GM12873 (cell line): ENCODE measurements around the gene TPGS2.

Experiments
- TF ChIP-seq, protein P1 (sequence below): IDR thresholded peaks from 2 replicates; pipeline ENCODE4 v1.5.1; 2012; ENCODE audit warnings: low read depth, mild to moderate bottlenecking, moderate library complexity, low read length, control low read depth; ENCODE audit not compliant: insufficient read depth; ENCODE audit errors: missing control alignments

TPGS2 gene

DNA sequence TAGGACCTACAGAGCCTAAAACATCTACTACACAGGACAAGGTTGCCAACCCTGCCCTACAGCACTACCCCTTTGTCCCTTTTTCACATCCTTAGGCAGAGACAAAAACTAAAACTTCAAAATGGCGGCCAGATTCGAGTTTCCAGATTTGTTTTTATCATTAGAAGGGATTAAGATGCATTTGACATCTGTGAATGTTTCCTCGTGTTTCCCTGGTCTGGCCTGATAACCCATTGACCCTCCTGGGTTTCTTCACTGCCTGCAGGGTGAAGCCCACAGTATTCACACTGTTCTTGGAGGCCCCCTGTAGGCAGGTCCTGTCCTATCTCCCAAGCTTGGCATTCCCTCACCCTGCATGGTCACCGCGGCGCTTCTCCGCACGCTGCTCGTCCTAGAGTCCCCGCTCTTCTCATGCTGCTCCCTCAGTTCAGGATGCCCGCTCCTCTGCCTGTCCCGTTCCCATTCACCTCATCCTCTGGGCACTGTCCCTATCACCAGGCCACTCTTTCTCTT is 67.6 kb downstream of the TPGS2 start:
- TF ChIP-seq, protein P1, sequence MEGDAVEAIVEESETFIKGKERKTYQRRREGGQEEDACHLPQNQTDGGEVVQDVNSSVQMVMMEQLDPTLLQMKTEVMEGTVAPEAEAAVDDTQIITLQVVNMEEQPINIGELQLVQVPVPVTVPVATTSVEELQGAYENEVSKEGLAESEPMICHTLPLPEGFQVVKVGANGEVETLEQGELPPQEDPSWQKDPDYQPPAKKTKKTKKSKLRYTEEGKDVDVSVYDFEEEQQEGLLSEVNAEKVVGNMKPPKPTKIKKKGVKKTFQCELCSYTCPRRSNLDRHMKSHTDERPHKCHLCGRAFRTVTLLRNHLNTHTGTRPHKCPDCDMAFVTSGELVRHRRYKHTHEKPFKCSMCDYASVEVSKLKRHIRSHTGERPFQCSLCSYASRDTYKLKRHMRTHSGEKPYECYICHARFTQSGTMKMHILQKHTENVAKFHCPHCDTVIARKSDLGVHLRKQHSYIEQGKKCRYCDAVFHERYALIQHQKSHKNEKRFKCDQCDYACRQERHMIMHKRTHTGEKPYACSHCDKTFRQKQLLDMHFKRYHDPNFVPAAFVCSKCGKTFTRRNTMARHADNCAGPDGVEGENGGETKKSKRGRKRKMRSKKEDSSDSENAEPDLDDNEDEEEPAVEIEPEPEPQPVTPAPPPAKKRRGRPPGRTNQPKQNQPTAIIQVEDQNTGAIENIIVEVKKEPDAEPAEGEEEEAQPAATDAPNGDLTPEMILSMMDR: no peak

DNA sequence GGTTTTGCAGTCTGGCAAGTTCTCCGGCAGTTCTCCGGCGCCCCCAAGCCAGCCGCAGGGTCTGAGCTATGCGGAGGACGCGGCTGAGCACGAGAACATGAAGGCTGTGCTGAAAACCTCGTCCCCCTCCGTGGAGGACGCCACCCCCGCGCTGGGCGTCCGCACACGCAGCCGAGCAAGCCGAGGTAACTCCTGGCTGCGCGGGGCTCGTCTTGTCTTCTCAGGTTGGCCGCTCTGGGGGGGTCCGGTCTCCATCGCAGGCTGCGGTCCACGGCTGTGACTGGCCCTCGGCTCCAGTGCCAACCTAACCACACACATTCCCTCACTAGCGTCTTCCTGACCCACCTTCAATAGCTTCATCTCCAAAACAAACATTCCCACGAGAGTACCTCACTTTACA is 68.2 kb downstream of the TPGS2 start:
- TF ChIP-seq, protein P1: no peak

DNA sequence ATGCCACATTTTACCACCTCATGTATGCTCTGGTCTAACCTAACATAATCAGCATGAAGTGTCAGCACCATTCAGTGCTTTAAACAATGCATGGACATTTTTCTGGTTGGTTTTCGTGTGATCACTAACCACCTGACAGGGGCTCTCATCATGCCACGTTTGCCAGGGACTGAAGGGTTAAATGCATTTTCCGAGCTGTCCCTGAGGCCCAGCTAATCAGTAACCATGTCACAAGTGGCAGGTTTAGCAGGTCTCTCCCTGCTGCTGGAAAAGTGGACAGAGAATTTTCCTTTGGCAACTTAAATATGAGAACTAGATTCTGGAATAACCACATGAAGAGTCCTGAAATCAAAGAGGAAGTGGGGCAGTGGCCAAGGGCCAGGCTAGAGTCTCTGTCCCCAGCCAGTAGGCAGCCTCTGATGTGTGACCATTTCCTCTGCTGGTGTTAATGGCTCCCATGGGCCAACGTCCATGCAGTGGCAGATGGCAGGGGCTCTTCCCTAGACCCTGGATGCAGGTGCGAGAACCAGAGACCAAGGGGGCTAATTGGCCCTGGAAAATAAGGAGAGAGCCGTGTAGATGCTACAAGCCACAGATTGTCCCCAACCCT is 69.5 kb downstream of the TPGS2 start:
- TF ChIP-seq, protein P1: no peak

DNA sequence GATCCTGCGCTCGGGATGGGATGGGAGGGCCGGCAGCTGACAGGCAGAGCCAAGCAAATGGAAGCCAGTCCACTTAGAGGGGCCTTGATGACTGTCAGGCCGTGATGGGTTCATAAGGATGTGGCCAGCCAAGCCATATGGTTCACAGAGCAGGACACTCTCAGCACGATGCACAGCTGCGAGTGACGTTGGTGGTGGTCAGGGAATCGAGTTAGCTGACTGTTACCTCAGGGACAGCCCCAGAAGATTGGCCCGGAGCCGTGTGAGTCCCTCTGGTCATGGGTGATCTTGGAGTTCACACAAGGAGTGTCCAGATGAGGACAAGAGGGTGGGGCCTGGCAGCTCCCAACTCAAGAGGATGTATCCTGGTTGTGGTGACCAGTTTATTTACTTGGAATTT is 70.2 kb downstream of the TPGS2 start:
- TF ChIP-seq, protein P1: no peak

DNA sequence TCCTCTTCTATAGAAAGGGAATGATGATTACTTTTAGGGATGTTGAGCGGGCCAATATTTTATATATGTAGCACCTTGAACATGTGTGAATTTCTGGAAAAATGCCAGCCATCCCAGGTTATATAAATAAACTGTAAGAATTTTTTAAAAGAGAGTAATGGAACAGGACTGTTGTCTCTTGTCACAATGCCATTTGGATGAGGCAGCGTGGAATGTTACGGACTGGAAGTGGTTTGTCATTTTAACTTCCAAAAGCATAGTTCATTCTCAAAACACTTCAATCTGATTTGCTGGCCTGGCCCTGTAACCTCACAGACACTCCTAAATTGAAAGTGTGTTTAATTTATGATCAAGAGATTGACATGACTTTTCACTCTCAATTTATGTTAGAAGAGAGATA is 70.8 kb downstream of the TPGS2 start:
- TF ChIP-seq, protein P1: no peak

DNA sequence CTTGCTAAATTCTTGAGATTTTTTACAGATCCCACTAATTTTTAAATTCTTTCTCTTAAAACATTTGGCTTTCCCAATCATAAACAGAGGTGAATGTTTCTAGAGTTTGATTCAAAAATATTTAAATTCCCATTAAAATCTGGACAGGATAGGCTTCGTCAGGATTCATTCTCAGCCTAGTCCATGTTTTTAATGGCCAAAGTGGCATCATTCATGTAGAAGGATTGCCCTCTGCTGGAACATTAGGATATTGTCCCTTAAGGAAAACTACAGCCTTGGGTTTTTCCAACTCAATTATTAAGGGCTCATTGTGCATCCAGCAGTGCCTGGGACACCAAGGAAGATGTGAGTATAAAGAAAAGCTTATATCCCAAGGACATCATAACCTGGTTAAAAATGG is 71.7 kb downstream of the TPGS2 start:
- TF ChIP-seq, protein P1: peak; percentile 52

DNA sequence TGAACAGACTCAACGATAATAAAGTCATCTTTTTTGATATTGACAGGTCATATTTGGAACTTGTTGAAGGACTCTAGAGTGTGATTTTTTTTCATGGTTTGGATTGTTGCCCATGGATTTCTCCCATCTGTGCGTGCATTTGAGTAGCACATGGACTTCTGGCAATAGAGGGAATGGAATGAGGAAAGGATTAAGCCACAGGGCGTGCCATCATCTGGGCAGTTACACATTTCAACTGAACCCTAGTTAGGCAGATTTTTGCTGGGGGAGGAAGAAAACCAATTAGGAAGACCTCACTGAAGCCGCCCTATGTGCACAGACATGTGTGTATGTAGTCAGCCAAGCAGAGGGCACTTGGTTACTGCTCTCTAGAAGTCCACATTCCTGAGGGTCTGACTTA is 72.6 kb downstream of the TPGS2 start:
- TF ChIP-seq, protein P1: no peak
